ENCODE data around the gene MAP3K8. TPM values are rescaled to one million over a fixed set of nuclear protein-coding genes. Genes with fewer than 3 reads are reported as not detected.

Gene MAP3K8
- total RNA-seq, 1 donor: 14.5 TPM

DNA sequence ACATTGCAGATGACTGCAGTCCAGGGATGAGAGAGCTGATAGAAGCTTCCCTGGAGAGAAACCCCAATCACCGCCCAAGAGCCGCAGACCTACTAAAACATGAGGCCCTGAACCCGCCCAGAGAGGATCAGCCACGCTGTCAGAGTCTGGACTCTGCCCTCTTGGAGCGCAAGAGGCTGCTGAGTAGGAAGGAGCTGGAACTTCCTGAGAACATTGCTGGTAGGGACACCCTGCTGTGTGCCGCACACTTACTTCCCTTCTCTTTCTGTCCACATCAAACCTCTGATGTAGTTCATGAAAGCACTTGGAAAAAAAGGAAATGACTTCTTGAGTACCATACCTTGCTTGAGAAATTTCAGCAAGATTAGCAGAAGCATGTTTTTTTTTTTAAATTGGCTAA, 25.3 kb downstream of the MAP3K8 start:
- H3K36me3 ChIP-seq (ENCODE audit: insufficient read depth, low read length): peaks cover 22% of the 10 kb centered on the region
- H3K27me3 ChIP-seq (ENCODE audit: insufficient read depth, low read length): no peaks in the 10 kb centered on the region
- peaks cover 20% of the 10 kb centered on the region for H3K4me1 ChIP-seq (ENCODE audit: insufficient read depth, low read length)
- no peaks in the 10 kb centered on the region for H3K79me2 ChIP-seq (ENCODE audit: insufficient read depth, low read length)
- no peak overlapping the region for H3K27ac ChIP-seq (ENCODE audit: low read depth, low read length)
- no peak overlapping the region for H3K4me3 ChIP-seq (ENCODE audit: insufficient read depth, low read length)
- no peak overlapping the region for H3K4me2 ChIP-seq (ENCODE audit: insufficient read depth, low read length)
- H2AFZ ChIP-seq (ENCODE audit: low read length): no peak overlapping the region
- TF ChIP-seq, protein P1, sequence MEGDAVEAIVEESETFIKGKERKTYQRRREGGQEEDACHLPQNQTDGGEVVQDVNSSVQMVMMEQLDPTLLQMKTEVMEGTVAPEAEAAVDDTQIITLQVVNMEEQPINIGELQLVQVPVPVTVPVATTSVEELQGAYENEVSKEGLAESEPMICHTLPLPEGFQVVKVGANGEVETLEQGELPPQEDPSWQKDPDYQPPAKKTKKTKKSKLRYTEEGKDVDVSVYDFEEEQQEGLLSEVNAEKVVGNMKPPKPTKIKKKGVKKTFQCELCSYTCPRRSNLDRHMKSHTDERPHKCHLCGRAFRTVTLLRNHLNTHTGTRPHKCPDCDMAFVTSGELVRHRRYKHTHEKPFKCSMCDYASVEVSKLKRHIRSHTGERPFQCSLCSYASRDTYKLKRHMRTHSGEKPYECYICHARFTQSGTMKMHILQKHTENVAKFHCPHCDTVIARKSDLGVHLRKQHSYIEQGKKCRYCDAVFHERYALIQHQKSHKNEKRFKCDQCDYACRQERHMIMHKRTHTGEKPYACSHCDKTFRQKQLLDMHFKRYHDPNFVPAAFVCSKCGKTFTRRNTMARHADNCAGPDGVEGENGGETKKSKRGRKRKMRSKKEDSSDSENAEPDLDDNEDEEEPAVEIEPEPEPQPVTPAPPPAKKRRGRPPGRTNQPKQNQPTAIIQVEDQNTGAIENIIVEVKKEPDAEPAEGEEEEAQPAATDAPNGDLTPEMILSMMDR (IDR thresholded peaks at IDR 0.05; ENCODE audit: extremely low read depth, low read depth, low read length): no peak
- no peaks in the 10 kb centered on the region for H3K9me3 ChIP-seq (ENCODE audit: low read depth, low read length)
- H4K20me1 ChIP-seq (ENCODE audit: insufficient read depth, low read length): peaks cover 3% of the 10 kb centered on the region
- no peak for DNase-seq (ENCODE audit: insufficient read length, low spot score, missing footprints)

DNA sequence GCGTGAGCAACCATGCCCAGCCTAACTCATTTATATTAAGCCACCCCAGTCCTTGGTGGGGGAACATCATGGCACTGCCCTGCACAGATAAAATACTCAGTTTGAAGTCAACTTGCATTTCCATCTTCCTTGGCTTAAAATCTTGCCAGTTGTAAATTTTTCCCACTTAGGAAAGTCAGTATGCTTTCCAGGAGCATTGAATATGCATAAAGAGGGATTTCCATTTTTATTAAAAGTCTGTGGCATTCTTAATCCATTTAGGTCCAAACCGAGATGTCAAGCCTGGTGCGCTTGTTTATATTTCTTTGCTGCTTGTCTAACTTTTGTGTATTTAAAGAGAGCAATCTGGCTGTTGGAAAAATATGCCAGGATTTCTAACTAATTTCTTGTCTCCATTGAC, 26.1 kb downstream of the MAP3K8 start:
- peaks cover 22% of the 10 kb centered on the region for H3K36me3 ChIP-seq (ENCODE audit: insufficient read depth, low read length)
- no peaks in the 10 kb centered on the region for H3K79me2 ChIP-seq (ENCODE audit: insufficient read depth, low read length)
- peaks cover 3% of the 10 kb centered on the region for H4K20me1 ChIP-seq (ENCODE audit: insufficient read depth, low read length)
- H2AFZ ChIP-seq (ENCODE audit: low read length): no peak overlapping the region
- H3K4me3 ChIP-seq (ENCODE audit: insufficient read depth, low read length): no peak overlapping the region
- TF ChIP-seq, protein P1 (IDR thresholded peaks at IDR 0.05; ENCODE audit: extremely low read depth, low read depth, low read length): no peak
- no peaks in the 10 kb centered on the region for H3K27me3 ChIP-seq (ENCODE audit: insufficient read depth, low read length)
- peaks cover 13% of the 10 kb centered on the region for H3K4me1 ChIP-seq (ENCODE audit: insufficient read depth, low read length)
- H3K4me2 ChIP-seq (ENCODE audit: insufficient read depth, low read length): no peak overlapping the region
- DNase-seq (ENCODE audit: insufficient read length, low spot score, missing footprints): no peak
- H3K27ac ChIP-seq (ENCODE audit: low read depth, low read length): no peak overlapping the region
- no peaks in the 10 kb centered on the region for H3K9me3 ChIP-seq (ENCODE audit: low read depth, low read length)

DNA sequence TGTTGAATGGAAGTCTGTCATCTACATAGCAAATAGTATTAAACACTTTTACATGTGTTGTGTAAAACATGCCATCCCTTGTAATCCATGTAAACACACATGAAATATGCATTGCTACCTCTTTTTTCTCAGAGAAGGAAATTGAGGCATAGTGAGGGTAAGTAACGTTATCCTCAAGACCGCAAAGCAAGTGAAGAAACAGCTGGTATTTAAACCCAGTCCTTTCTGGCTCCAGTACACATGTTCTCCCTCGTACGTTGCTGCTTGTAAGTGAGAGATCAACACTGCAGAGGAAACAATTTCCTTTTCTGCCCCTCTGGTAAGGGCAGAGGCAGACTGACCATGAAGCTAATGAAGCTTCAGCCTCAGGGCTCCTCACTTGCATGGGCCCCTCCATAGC, 28.5 kb downstream of the MAP3K8 start:
- Histone ChIP-seq H3K4me1 (ENCODE audit: insufficient read depth, low read length) (no peaks in the 10 kb centered on the region), H3K27ac (ENCODE audit: low read depth, low read length) (no peak overlapping the region), H4K20me1 (ENCODE audit: insufficient read depth, low read length) (no peaks in the 10 kb centered on the region), H3K36me3 (ENCODE audit: insufficient read depth, low read length) (peaks cover 22% of the 10 kb centered on the region), H3K27me3 (ENCODE audit: insufficient read depth, low read length) (peaks cover 6% of the 10 kb centered on the region), H3K4me2 (ENCODE audit: insufficient read depth, low read length) (no peak overlapping the region), H2AFZ (ENCODE audit: low read length) (no peak overlapping the region), H3K4me3 (ENCODE audit: insufficient read depth, low read length) (no peak overlapping the region), H3K9me3 (ENCODE audit: low read depth, low read length) (no peaks in the 10 kb centered on the region), H3K79me2 (ENCODE audit: insufficient read depth, low read length) (no peaks in the 10 kb centered on the region)
- TF ChIP-seq, protein P1 (IDR thresholded peaks at IDR 0.05; ENCODE audit: extremely low read depth, low read depth, low read length): no peak
- no peak for DNase-seq (ENCODE audit: insufficient read length, low spot score, missing footprints)

DNA sequence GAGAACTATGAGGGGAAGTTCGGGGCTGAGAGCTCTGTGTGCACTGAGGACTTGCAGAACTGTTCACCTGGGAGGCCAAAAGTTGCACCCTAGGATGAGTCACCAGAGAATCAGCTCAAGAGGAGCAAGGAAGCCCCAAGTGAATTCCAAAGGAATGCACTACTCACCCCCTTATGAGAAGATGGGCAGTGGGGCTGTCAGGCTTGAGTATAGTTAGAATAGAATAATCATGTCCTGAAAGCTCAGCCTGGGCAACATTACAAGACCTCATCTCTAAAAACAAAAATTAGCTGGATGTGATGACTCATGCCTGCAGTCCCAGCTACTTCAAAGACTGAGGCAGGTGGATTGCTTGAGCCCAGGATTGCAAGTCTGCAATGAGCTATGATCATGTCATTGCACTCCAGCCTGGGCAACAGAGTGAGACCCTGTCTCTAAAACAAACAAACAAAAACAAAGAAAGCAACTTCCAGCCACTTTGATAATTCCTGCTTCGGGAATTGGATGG, 30.0 kb downstream of the MAP3K8 start:
- H3K27me3 ChIP-seq (ENCODE audit: insufficient read depth, low read length): peaks cover 6% of the 10 kb centered on the region
- H3K79me2 ChIP-seq (ENCODE audit: insufficient read depth, low read length): no peaks in the 10 kb centered on the region
- no peaks in the 10 kb centered on the region for H4K20me1 ChIP-seq (ENCODE audit: insufficient read depth, low read length)
- no peak overlapping the region for H3K4me2 ChIP-seq (ENCODE audit: insufficient read depth, low read length)
- no peak overlapping the region for H3K4me3 ChIP-seq (ENCODE audit: insufficient read depth, low read length)
- no peak overlapping the region for H3K27ac ChIP-seq (ENCODE audit: low read depth, low read length)
- H3K36me3 ChIP-seq (ENCODE audit: insufficient read depth, low read length): peaks cover 18% of the 10 kb centered on the region
- no peaks in the 10 kb centered on the region for H3K4me1 ChIP-seq (ENCODE audit: insufficient read depth, low read length)
- TF ChIP-seq, protein P1 (IDR thresholded peaks at IDR 0.05; ENCODE audit: extremely low read depth, low read depth, low read length): no peak
- H3K9me3 ChIP-seq (ENCODE audit: low read depth, low read length): no peaks in the 10 kb centered on the region
- H2AFZ ChIP-seq (ENCODE audit: low read length): no peak overlapping the region
- DNase-seq (ENCODE audit: insufficient read length, low spot score, missing footprints): no peak
